Astrocyte of the spinal cord (primary cell): Measurements from ENCODE around the gene GP1BA.

Experiments
- DNase-seq: peaks from one replicate; pipeline ENCODE4 v3.0.0; 2011; ENCODE audit warnings: low read depth, low spot score
- H3K4me3 ChIP-seq: 2 replicates; pipeline ENCODE4 v1.5.1; 2011; ENCODE audit warnings: low read depth, mild to moderate bottlenecking, low read length, moderate library complexity
- in situ Hi-C: cut with HindIII; loops from 2 replicates; pipeline ENCODE4 v1.10.0; 2017; ENCODE audit warnings: low sequenced_read_pairs
- TF ChIP-seq, protein P1 (sequence below): IDR thresholded peaks from 2 replicates; pipeline ENCODE4 v1.5.1; 2012; ENCODE audit warnings: low read depth, mild to moderate bottlenecking, low read length, inconsistent platforms

GP1BA gene

DNA sequence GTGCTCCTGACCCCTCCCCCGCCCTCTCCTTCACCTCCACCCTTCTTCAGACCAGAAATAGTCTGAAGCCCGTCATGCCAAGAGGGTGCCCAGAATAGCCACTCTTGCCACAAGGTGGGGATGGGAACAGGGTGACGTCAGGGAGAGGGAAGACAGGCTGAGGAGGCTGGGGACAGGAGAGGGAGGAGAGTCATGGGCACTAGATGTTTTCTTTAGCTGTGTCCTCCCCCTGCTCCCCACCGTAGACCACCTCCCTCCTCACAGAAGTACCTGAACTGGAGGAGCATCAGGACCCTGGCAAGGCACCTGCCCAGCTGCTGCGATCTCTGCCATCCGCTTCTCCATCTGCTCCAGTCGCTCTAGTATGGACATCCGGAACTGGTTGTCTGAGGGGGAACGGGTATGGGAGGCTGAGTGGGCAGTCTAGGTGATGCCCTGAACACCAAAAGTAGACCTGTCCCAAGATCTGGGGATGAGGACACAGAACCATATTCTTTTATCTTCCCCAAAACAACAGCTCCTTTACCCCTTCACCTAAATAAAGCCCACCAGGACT is 42.1 kb downstream of the GP1BA start:
- no peak for DNase-seq
- TF ChIP-seq, protein P1, sequence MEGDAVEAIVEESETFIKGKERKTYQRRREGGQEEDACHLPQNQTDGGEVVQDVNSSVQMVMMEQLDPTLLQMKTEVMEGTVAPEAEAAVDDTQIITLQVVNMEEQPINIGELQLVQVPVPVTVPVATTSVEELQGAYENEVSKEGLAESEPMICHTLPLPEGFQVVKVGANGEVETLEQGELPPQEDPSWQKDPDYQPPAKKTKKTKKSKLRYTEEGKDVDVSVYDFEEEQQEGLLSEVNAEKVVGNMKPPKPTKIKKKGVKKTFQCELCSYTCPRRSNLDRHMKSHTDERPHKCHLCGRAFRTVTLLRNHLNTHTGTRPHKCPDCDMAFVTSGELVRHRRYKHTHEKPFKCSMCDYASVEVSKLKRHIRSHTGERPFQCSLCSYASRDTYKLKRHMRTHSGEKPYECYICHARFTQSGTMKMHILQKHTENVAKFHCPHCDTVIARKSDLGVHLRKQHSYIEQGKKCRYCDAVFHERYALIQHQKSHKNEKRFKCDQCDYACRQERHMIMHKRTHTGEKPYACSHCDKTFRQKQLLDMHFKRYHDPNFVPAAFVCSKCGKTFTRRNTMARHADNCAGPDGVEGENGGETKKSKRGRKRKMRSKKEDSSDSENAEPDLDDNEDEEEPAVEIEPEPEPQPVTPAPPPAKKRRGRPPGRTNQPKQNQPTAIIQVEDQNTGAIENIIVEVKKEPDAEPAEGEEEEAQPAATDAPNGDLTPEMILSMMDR: no peak
- in situ Hi-C loops: no loop called here
- H3K4me3 ChIP-seq: no peak overlapping the region

DNA sequence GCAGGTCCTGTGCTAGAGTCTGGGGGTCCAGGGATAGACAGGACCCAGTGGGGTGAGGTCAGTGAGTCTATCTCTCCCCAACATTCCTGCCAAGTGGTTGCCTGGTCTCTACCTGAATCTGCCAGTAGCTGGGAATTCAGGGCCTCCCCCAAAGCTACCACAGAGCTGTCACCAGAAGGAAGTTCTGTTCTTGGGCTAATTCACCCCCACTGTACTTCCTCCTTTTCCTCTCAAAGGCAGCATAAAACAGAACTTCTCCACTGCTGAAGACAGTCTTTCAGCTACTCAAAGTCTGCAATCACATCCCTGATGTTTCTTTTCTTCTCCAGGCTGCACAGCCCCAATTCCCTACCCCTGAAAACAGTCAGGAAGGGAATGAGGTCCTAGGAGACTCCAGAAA is 46.6 kb downstream of the GP1BA start:
- TF ChIP-seq, protein P1: no peak
- no peak overlapping the region for H3K4me3 ChIP-seq
- DNase-seq: no peak
- in situ Hi-C loops: no loop called here

DNA sequence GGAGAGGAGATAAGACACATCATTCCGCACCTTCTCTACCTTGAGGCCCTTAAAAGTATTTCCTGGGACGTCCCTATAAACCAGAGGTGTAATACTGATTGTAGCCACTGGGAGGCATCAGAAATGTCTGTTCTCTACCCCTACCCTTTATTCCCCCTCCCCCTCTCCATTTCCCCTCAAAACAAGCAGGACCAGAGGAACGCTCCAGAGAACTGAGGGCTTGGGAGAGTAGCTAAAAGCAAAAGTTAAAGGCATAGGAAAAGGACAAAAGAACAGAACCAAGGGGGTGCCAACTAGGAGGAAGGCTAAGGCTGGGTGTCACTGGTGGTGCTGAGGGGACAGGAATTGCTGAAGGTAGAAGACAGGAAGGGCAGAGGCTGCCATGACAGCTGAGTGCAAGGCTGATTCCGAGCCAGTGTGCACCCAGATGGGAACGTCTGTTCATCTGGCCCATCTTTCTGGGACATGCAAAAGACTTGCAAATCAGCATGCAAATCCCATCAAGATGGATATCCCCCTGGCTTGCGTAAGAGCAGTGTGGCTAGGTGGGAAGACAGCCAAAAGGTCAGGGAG is 48.7 kb downstream of the GP1BA start:
- no peak overlapping the region for H3K4me3 ChIP-seq
- DNase-seq: peak; percentile 52
- in situ Hi-C loops: no loop called here
- TF ChIP-seq, protein P1: peak; percentile 62

DNA sequence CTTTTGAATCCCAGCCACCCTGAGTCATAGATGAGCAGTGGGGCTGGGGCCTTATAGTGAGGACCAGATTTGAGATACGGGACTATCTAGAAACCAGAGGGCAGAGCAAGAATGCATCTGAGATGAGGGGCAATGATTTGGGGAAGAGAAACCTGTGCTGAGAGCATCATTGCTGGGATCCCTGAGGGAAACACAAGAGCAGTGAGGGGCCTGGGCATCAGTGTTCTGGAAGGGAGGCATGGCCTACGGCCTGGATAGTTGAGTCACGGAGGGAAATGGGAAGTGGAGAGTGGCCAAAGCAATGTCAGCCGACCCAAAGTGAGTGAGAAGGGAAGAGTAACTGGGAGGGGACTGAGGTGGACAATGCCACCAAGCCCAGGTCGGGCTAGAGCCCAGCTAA is 50.2 kb downstream of the GP1BA start:
- no peak for DNase-seq
- TF ChIP-seq, protein P1: no peak
- H3K4me3 ChIP-seq: no peak overlapping the region
- in situ Hi-C loops: no loop called here
